HL-60/S4 treated with retinoic acid at 250 ng/mL for 4 days and 3 days (cell line): ENCODE data around the gene RAD18.

Source experiments
- in situ Hi-C: fragments of 300-500 bp; cut with MboI; formaldehyde crosslinking; loops from 2 replicates; pipeline ENCODE4 v1.7.0; 2022; ENCODE audit warnings: low sequenced_read_pairs

RAD18 gene, protein sequence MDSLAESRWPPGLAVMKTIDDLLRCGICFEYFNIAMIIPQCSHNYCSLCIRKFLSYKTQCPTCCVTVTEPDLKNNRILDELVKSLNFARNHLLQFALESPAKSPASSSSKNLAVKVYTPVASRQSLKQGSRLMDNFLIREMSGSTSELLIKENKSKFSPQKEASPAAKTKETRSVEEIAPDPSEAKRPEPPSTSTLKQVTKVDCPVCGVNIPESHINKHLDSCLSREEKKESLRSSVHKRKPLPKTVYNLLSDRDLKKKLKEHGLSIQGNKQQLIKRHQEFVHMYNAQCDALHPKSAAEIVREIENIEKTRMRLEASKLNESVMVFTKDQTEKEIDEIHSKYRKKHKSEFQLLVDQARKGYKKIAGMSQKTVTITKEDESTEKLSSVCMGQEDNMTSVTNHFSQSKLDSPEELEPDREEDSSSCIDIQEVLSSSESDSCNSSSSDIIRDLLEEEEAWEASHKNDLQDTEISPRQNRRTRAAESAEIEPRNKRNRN

GRCh38 chr3:8963137-8963853 lies at the start of gene RAD18:
Gene RAD18 (minus strand): TSS chr3:8963472. CDS start chr3:8963385, 87 bp downstream.
- in situ Hi-C loops: no loop called here

DNA sequence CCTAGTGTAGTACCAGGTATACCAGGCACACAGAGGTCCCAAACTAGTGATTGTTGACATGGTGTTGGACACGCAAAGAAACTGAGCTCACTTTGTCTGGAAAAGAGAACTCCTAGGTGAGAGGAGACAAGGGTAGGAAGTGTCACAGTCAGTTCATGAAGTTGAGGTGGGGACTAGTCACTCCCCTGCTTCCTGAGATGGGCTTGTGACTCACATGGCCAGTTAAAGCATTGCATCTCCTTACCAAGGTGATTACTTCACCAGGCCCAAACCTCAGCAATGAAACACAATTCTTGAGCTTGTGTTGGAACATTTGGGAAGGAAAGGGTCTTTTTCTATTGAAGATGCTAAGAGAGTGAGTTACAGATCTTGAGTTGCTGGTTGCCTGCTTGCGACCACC lies 49.2 kb upstream of the RAD18 start:
- in situ Hi-C loops: no loop called here

GRCh38 chr3:9009976-9010545 lies 46.8 kb upstream of the RAD18 start:
- in situ Hi-C loops: no loop called here

DNA sequence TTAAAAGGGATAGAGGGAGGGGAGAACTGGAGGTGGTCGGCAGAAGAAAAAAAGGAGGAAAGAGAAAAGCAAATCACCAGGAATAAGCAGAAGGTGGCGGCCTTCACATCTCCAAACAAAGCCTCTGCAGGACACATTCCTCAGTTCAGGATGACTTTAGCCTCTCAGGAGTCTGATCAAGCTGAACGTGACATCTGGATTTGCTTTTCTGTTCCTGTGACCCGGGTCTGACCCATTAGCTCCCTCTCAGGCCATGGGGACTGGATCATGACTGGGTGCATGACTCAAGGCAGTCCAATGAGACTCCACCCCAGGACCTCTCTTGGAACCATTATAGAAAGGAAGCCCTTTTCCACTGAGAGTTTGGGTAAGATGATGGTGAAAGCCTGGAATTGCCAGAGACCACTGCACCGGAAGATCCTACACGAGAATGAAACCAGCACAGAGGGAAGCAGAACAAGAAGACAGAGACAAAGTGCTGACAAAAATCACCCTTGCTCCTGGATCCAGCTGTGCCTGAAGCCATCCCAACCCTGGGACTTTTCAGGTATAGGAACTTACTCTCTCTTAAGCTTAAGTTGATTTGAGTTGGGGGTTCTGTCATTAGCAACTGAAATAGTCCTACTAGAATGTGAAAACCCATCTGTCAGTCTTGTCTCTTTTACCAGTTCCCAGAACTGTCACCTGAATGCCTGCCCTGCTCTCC lies 45.4 kb upstream of the RAD18 start:
- in situ Hi-C loops: no loop called here

DNA sequence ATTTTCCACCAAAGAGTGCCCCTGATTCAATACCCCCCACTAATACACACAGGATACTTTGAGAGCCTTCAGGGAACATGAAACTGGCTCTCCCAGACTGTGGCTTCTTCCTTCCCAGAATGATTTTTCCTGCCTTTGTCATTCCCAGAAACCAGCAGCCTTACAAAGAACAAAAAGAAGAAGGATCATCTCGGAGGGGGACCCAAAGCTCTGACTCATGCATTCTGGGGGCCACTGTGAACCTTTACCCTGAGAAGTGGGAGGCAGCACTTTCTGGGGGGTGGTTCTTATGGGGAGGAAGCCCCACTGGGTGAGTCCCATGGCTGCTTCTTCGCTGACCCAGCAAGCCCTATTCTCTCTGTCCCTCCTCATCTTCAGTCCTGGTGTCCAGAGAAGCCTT lies 44.7 kb upstream of the RAD18 start:
- in situ Hi-C loops: no loop called here

- in situ Hi-C loops: no loop called here
These were observed 43.9 kb upstream of the RAD18 start for GRCh38 chr3:9007213-9007612.

- in situ Hi-C loops: no loop called here
These were observed 36.8 kb upstream of the RAD18 start for GRCh38 chr3:9000041-9000440.

DNA sequence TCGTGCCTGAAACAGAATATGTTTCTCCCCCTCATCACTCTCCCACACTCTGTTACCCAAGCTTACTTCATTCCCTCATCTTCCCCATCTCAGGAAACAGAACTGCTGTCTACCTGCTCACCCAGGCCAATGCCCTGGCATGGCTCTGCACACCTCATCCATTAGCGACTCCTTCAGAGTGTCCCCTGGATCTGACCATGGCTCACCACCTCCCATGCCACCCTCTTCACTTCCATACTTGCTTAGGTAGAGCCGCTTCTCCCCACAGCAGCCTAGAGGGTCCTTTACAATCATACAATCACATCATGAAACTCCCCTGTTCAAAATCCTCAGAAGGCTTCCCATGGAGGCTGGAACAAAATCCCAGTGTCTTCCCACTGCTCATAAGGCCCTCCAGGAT lies 33.9 kb upstream of the RAD18 start:
- in situ Hi-C loops: no loop called here

- in situ Hi-C loops: no loop called here
These were observed 33.4 kb upstream of the RAD18 start for GRCh38 chr3:8996681-8997121.

DNA sequence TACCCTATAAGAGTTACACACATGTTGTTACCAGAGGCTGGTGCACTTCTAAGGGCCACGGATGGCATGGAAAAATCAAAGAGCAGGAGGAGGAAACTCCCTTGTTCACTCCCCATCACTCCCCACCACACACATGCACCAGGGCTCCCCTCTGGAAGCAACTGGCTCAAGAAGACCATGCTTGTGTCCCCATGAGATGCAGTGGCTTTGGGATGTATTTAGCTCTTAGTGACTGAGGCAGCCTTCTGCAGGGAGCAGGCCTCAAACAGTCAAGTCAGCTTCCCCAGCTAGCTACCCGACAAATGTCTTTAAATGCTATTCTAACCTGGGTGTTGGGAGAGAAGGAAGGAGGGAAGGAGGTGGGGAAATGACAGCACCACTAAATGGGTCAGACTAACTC lies 32.9 kb upstream of the RAD18 start:
- in situ Hi-C loops: no loop called here

GRCh38 chr3:8994226-8994625 lies 31.0 kb upstream of the RAD18 start:
- in situ Hi-C loops: no loop called here

DNA sequence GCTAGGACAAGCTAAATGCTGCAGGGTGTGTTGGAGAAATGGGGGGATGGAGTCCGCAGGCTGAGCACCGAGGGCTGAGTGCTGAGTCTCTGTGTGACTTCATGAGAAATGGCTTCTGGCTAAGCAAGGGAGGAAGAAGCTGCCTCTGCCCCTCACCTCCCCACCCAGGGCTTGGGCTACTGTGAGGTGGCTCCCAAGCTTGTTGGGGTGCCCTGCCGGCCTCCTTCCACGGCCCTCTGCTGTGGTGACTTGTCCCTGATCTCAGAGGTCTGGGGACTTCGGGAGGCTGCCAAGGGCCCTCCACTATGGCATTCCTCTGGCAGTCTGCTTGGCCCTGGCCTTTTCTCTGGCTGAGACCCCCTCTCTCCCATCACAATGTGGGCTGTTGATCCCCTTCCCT lies 30.1 kb upstream of the RAD18 start:
- in situ Hi-C loops: no loop called here

DNA sequence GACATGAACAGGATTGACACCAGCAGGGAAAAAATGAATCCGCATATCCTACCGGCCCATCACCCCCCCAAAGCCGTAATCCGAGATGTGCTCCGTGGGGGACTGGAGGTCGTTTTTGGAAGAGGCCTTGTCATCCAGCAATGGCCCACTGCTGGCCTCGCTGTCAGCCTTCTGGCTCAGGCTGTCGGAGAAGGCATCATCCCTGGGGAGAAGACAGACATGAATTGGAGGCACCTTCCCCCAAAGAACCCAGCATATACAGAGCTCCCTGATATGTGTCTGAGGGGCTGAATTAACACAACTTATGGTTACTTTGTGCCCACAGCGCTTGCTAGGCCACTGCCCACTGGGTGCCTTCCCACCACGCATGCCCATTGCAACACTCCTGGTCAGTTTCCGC lies 29.6 kb upstream of the RAD18 start:
- in situ Hi-C loops: no loop called here

GRCh38 chr3:8992199-8992598 lies 28.9 kb upstream of the RAD18 start:
- in situ Hi-C loops: no loop called here

- in situ Hi-C loops: no loop called here
These were observed 27.3 kb upstream of the RAD18 start for GRCh38 chr3:8990266-8991215.

GRCh38 chr3:8988791-8989558 lies 25.7 kb upstream of the RAD18 start:
- in situ Hi-C loops: no loop called here

GRCh38 chr3:8988384-8988655 lies 25.0 kb upstream of the RAD18 start:
- in situ Hi-C loops: no loop called here

- in situ Hi-C loops: no loop called here
These were observed 24.5 kb upstream of the RAD18 start for GRCh38 chr3:8987645-8988383.

- in situ Hi-C loops: no loop called here
These were observed 24.0 kb upstream of the RAD18 start for GRCh38 chr3:8987226-8987625.
